ENCODE data around the gene CPA1. TPM values are rescaled to one million over a fixed set of nuclear protein-coding genes. Genes with fewer than 3 reads are reported as not detected.

Gene CPA1
- total and polyA plus RNA-seq, 7 experiments from 2014 or later = not detected

DNA sequence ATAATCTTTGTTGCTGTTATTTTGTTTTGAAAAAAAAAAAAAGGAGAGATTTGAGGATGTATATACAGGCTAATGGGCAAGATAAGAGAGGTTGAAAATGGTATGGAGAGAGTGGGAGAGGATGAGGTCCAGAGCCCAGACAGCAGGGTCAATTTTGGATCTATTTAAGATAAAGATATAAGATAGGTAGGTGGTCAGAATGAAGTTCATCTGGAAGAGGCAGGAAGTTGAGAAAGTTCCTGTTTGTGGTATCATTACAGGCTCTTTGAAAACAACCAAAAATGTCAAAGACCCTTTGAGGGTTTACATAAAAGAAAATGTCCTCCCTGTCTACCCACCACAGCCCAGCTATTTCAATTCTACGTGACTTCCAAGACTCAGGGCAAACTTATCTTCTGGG lies 53.0 kb downstream of the CPA1 start:
- Mint-ChIP-seq H3K36me3 (peaks cover 0 to 10% (median 4%) of the 10 kb centered on the region in 5 donors), H3K4me3 (no peak overlapping the region), H3K9me3 (peaks cover 0 to 2% (median 0%) of the 10 kb centered on the region in 11 donors), H3K27ac (no peak overlapping the region), H3K27me3 (no peaks in the 10 kb centered on the region), H3K4me1 (peaks cover 7 to 22% (median 19%) of the 10 kb centered on the region in 7 donors)
- no peak for DNase-seq
- ChIA-PET POLR2A (no interaction called here), CTCF (no interaction called here)
- H3K36me3 ChIP-seq (ENCODE audit: control insufficient read depth in 2 of 3, insufficient read depth in 3 of 3, low read length in 3 of 3) = no peaks in the 10 kb centered on the region
- H3K27ac ChIP-seq (ENCODE audit: low read depth, low read length) = no peak overlapping the region
- intact Hi-C loops (cut with micrococcal nuclease) = loop anchor here in 1 of 2 donors (1.0 kb wide), 1 partner anchor 8 kb away; the partner anchor contains the start of gene CEP41
- H3K4me1 ChIP-seq (ENCODE audit: control insufficient read depth in 2 of 2, insufficient read depth in 2 of 2, low read length in 2 of 2) = peaks cover 6 to 47% of the 10 kb centered on the region in 2 donors
- no peaks in the 10 kb centered on the region for H3K9me3 ChIP-seq (ENCODE audit: control insufficient read depth in 2 of 3, low read length in 3 of 3)
- peak; percentile 18 for ATAC-seq
- H3K27me3 ChIP-seq (ENCODE audit: control insufficient read depth in 2 of 2, insufficient read depth in 2 of 2, low read length in 2 of 2) = no peaks in the 10 kb centered on the region
- H3K4me3 ChIP-seq (ENCODE audit: low read length) = no peak overlapping the region

DNA sequence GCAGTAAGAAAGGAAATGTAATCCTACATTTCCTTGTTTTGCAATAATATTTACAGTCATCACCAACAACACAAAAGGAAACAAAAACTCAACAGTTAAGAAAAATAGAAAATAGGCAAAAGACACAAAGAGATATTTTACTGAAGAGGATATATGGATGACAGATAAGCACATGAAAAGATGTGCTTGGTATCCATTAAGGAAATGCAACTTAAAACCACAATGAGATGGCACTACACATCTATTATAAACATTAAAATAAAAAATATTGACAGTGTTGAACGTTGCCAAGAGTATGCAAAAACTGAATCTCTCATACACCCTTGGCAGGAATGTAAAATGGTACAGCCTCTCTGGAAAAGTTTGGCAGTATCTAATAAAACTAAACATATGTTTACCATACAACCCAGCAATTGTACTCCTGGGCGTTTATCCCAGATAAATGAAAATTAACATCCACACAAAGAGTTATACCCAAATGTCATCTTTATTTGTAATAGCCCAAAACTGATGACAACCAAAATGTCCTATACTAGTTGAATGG lies 55.1 kb downstream of the CPA1 start:
- Histone ChIP-seq H3K4me1 (ENCODE audit: control insufficient read depth in 2 of 2, insufficient read depth in 2 of 2, low read length in 2 of 2) (peaks cover 9 to 49% of the 10 kb centered on the region in 2 donors), H3K9me3 (ENCODE audit: control insufficient read depth in 2 of 3, low read length in 3 of 3) (no peaks in the 10 kb centered on the region), H3K36me3 (ENCODE audit: control insufficient read depth in 2 of 3, insufficient read depth in 3 of 3, low read length in 3 of 3) (no peaks in the 10 kb centered on the region), H3K27ac (ENCODE audit: low read depth, low read length) (no peak overlapping the region), H3K27me3 (ENCODE audit: control insufficient read depth in 2 of 2, insufficient read depth in 2 of 2, low read length in 2 of 2) (no peaks in the 10 kb centered on the region), H3K4me3 (ENCODE audit: low read length) (no peak overlapping the region)
- Mint-ChIP-seq H3K4me3 (peak overlapping the region in 3 of 10 donors; percentile 15 to 35 (median 24)), H3K27ac (peak overlapping the region in 4 of 9 donors; percentile 16 to 35 (median 28)), H3K9me3 (peaks cover 0 to 2% (median 0%) of the 10 kb centered on the region in 11 donors), H3K27me3 (no peaks in the 10 kb centered on the region), H3K36me3 (peaks cover 0 to 16% (median 3%) of the 10 kb centered on the region in 5 donors), H3K4me1 (peaks cover 19 to 42% (median 25%) of the 10 kb centered on the region in 7 donors)
- no peak for ATAC-seq
- intact Hi-C loops (cut with micrococcal nuclease) = loop anchor here in 1 of 2 donors (1.0 kb wide), 1 partner anchor 9 kb away; no protein-coding TSS in a partner anchor
- POLR2A ChIA-PET = no interaction called here
- CTCF ChIA-PET = no interaction called here
- DNase-seq = no peak

DNA sequence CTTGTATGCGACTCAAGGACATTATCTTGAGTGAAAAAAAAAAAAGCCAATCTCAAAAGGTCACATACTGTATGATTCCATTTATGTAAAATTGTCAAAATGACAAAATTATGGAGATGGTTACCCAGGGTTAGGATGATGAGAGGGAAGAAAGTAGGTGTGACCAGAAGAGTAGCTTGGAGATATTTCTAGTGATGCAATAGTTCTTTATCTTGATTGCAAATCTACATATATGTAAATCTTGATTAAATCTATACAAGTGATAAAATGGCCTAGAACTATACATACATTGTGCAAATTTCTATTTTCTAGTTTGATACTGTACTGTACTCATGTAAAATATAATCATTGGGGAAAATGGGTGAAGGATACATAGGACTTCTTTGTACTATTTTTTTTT lies 56.0 kb downstream of the CPA1 start:
- DNase-seq = no peak
- H3K27me3 ChIP-seq (ENCODE audit: control insufficient read depth in 2 of 2, insufficient read depth in 2 of 2, low read length in 2 of 2) = no peaks in the 10 kb centered on the region
- H3K27ac Mint-ChIP-seq = peak overlapping the region in 4 of 9 donors; percentile 1 to 55 (median 48)

More for the DNA sequence above, 56.0 kb downstream of the CPA1 start:
- Mint-ChIP-seq H3K4me1 (peaks cover 26 to 50% (median 34%) of the 10 kb centered on the region in 7 donors), H3K4me3 (peak overlapping the region in 3 of 10 donors; percentile 27 to 68 (median 40)), H3K9me3 (peaks cover 0 to 6% (median 0%) of the 10 kb centered on the region in 11 donors), H3K36me3 (peaks cover 0 to 22% (median 4%) of the 10 kb centered on the region in 5 donors), H3K27me3 (no peaks in the 10 kb centered on the region)
- Histone ChIP-seq H3K9me3 (ENCODE audit: control insufficient read depth in 2 of 3, low read length in 3 of 3) (no peaks in the 10 kb centered on the region), H3K4me1 (ENCODE audit: control insufficient read depth in 2 of 2, insufficient read depth in 2 of 2, low read length in 2 of 2) (peaks cover 10 to 48% of the 10 kb centered on the region in 2 donors), H3K27ac (ENCODE audit: low read depth, low read length) (no peak overlapping the region), H3K36me3 (ENCODE audit: control insufficient read depth in 2 of 3, insufficient read depth in 3 of 3, low read length in 3 of 3) (peaks cover 0 to 3% (median 0%) of the 10 kb centered on the region in 3 experiments), H3K4me3 (ENCODE audit: low read length) (no peak overlapping the region)
- intact Hi-C loops (cut with micrococcal nuclease) = no loop called here
- CTCF ChIA-PET = interaction anchor here (1.2 kb wide), 1 partner anchor 193 kb away, joined by 3 read pairs; no protein-coding TSS in a partner anchor
- POLR2A ChIA-PET = interaction anchor here (0.7 kb wide), 1 partner anchor 18 kb away, joined by 3 read pairs; no protein-coding TSS in a partner anchor
- no peak for ATAC-seq

Other genes starting within 250 kb of the CPA1 start
- 10 to 100 TPM; 18.8 to 37.3 (median 35.1) TPM for gene TMEM209, start 175.1 kb upstream of the CPA1 start, total RNA-seq
- gene TMEM209, start 175.1 kb upstream of the CPA1 start, polyA plus RNA-seq = 10 to 100 TPM; 38.0 to 53.9 TPM
- gene SSMEM1, start 172.6 kb upstream of the CPA1 start, total RNA-seq = not detected
- not detected for gene SSMEM1, start 172.6 kb upstream of the CPA1 start, polyA plus RNA-seq
- not detected for gene CPA2, start 113.6 kb upstream of the CPA1 start, total RNA-seq
- gene CPA2, start 113.6 kb upstream of the CPA1 start, polyA plus RNA-seq = not detected
- not detected for gene CPA4, start 87.3 kb upstream of the CPA1 start, total RNA-seq
- gene CPA4, start 87.3 kb upstream of the CPA1 start, polyA plus RNA-seq = not detected
- gene CPA5, start 35.7 kb upstream of the CPA1 start, total RNA-seq = 1 to 10 TPM in 2 of 5 experiments, under 1 TPM in 1, not detected in 2; 0.77 to 5.2 (median 1.0) TPM
- 1 to 10 TPM; 3.9 to 7.9 TPM for gene CPA5, start 35.7 kb upstream of the CPA1 start, polyA plus RNA-seq
- gene CEP41, start 60.5 kb downstream of the CPA1 start, total RNA-seq = 10 to 100 TPM in 3 of 5 experiments, 1 to 10 TPM in 2; 6.9 to 16.0 (median 12.6) TPM
- 10 to 100 TPM; 26.4 to 29.6 TPM for gene CEP41, start 60.5 kb downstream of the CPA1 start, polyA plus RNA-seq
- 1 to 10 TPM; 1.6 to 5.0 (median 4.1) TPM for gene MEST, start 111.6 kb downstream of the CPA1 start, total RNA-seq
- gene MEST, start 111.6 kb downstream of the CPA1 start, polyA plus RNA-seq = 1 to 10 TPM; 7.0 to 8.7 TPM